HG02798 (cell line): ENCODE data around the gene H1-8.
"Not testable (repeated sequence)": the region's sequence is repeated elsewhere in the genome, so short reads cannot be mapped to it uniquely, and the experiment has no call there.

Experiments
- ATAC-seq: cut with Tn5 transposase; IDR thresholded peaks from one replicate; pipeline ENCODE4 v1.9.1; 2021; ENCODE audit warnings: mild to moderate bottlenecking; ENCODE audit not compliant: unreplicated experiment, poor library complexity

Gene H1-8

DNA sequence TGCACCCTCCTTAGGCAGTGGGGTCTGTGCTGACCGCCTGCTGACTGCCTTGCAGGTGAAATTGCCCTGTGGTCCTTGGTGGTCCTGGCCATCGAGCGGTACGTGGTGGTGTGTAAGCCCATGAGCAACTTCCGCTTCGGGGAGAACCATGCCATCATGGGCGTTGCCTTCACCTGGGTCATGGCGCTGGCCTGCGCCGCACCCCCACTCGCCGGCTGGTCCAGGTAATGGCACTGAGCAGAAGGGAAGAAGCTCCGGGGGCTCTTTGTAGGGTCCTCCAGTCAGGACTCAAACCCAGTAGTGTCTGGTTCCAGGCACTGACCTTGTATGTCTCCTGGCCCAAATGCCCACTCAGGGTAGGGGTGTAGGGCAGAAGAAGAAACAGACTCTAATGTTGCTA, 12.2 kb upstream of the H1-8 start:
- ATAC-seq: no peak

DNA sequence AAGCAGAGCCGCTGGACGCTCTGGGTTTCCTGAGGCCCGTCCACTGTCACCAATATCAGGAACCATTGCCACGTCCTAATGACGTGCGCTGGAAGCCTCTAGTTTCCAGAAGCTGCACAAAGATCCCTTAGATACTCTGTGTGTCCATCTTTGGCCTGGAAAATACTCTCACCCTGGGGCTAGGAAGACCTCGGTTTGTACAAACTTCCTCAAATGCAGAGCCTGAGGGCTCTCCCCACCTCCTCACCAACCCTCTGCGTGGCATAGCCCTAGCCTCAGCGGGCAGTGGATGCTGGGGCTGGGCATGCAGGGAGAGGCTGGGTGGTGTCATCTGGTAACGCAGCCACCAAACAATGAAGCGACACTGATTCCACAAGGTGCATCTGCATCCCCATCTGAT, 11.3 kb upstream of the H1-8 start:
- no peak for ATAC-seq

DNA sequence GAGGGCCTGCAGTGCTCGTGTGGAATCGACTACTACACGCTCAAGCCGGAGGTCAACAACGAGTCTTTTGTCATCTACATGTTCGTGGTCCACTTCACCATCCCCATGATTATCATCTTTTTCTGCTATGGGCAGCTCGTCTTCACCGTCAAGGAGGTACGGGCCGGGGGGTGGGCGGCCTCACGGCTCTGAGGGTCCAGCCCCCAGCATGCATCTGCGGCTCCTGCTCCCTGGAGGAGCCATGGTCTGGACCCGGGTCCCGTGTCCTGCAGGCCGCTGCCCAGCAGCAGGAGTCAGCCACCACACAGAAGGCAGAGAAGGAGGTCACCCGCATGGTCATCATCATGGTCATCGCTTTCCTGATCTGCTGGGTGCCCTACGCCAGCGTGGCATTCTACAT, 10.7 kb upstream of the H1-8 start:
- ATAC-seq: no peak

DNA sequence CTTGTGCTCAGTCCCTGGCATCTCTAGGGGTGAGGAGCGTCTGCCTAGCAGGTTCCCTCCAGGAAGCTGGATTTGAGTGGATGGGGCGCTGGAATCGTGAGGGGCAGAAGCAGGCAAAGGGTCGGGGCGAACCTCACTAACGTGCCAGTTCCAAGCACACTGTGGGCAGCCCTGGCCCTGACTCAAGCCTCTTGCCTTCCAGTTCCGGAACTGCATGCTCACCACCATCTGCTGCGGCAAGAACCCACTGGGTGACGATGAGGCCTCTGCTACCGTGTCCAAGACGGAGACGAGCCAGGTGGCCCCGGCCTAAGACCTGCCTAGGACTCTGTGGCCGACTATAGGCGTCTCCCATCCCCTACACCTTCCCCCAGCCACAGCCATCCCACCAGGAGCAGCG, 9.6 kb upstream of the H1-8 start:
- no peak for ATAC-seq

GRCh38 chr3:129534428-129535027, 8.4 kb upstream of the H1-8 start:
- ATAC-seq: no peak

DNA sequence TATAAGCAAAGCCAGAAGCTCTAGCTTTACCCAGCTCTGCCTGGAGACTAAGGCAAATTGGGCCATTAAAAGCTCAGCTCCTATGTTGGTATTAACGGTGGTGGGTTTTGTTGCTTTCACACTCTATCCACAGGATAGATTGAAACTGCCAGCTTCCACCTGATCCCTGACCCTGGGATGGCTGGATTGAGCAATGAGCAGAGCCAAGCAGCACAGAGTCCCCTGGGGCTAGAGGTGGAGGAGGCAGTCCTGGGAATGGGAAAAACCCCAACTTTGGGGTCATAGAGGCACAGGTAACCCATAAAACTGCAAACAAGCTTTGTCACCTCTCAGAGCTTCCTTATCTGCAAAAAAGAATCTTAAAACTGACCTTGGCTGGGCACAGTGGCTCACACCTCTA, 7.9 kb upstream of the H1-8 start:
- ATAC-seq: no peak

DNA sequence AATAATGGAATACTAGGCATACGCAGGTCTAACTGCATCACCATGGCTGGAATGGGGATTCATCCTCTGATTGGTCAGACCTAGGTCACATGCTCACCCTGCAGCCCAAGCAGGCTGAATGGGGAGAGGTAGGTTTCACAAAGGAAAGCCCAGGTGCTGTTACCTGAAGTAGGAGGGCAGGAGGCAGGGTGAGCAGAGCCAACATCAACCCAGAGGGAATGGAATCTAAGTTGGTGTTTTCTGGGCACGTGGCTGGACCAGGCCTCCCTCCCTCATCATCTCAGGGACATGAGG, 6.7 kb upstream of the H1-8 start:
- ATAC-seq: no peak

DNA sequence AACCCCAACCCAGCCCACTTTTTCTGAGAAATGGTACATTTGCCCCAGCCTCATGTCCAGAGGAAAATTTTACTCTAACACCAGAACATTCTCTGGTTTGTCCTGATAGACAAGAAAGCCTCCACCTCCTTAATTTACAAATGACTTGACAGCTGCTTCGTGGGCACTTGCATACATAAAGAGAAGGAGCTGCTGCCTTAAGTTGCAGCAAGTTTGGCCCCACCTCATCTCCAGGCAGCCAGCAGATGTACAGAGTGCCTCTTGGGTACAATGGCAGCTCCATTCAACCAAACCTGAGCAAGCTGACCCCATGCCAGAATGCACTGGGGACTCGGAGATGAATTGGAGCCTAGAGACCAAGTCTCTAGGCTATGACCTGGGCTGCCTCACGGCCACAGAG, 6.2 kb upstream of the H1-8 start:
- ATAC-seq: no peak

- no peak for ATAC-seq
Measured at GRCh38 chr3:129539206-129539605, 3.8 kb upstream of the H1-8 start.

GRCh38 chr3:129540776-129541516, 2.0 kb upstream of the H1-8 start:
- ATAC-seq: no peak

DNA sequence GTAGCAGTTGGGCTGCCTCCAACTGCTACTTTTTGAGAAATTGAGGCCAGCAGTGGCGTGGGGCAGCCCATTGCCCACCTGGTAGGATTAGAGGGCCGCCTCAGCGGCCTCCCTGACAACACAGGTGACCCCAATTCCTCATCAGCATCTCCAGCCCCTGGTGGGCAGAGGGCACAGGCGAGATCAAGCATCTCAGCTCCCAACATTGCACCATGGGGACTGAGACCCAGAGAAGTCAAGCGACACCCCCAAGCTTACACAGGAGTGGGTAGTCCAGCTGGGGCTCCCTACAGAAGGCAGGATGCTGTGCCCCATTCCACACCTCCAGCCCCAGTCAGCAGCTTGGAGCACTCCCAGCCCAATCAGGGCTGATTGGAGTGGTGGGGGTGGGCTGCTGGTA, 228 bp upstream of the H1-8 start:
- no peak for ATAC-seq

DNA sequence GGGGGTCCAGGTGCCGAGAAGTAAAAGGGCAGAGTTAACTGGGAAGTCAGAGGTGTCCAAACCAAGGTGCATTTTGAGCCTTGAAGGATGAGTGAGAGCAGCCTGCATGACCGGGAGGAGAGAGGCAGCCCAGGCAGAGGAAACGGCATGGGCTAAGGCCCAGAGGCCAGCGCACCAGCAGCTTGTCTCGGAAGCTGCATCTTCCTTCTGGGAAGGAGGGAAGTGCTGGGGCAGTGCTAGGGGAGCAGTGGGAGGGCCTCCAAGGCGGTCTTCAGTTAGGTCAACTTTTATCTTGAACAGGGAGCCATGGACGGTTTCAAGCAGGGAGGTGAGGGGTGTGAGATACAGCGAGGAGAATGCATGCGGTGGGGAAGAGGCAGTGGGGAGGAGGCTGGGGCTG, 1.0 kb downstream of the H1-8 start:
- ATAC-seq: no peak

- ATAC-seq: not testable (repeated sequence)
Measured at GRCh38 chr3:129545951-129546350, 3.0 kb downstream of the H1-8 start.

- no peak for ATAC-seq
Measured at GRCh38 chr3:129547241-129547640, 4.3 kb downstream of the H1-8 start.

DNA sequence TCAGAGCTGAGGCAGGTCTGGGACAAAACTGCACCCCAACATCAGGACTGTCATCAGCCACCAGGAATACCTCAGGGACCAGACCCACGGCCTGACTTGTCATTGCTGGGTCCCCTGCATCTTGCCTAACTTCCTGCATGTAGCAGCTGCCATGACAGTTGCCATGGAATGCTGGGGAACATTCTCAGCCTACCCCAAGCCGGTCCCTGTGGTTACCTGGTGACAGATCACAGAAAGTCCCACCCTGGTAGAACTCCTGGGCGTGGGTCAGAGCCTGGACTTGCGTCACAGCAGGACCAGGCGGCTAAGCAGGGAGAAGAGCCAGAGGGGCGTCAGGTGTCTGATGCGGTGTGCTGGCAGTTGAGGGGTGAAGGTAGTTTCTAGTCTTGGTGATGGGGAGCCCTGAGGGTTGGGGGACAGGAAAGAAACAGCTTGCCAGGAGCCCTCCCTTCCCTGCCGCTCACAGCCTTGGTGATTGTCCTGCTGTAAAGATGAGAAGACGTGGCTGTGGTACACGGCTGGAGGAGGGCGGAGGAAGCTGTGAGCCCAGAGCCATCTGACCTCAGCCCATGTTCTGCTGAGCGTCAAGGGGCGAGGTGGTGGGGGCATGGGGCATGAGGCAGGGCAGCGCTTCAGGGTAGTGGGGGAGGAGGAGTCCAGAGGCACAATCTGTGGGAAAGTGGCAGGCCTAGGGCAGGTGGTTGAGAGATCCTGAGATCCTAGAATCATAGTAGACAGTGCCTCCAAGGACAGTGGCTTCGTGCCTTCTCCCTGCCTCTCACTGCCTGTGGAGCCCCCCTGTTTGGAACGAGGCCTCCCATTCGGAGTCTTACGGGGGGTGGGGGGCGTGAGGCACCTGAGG, 5.4 kb downstream of the H1-8 start:
- ATAC-seq: no peak

- no peak for ATAC-seq
Measured at GRCh38 chr3:129549006-129549800, 6.2 kb downstream of the H1-8 start.

DNA sequence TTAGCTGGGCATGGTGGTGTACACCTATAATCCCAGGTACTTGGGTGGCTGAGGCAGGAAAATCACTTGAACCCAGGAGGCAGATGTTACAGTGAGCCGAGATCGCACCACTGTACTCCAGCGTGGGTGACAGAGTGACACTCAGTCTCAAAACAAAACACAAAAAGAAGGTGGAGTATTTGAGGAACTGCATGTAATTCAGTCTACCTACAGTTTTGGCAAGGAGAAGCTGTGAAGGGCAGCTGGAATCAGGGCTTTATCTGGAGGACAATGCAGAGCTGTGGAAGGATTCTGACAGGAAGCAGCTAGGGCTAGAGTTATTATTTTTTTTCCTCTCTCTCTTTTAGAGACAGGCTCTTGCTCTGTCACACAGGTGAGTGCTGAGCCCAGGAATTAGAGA, 6.8 kb downstream of the H1-8 start:
- no peak for ATAC-seq

- no peak for ATAC-seq
Measured at GRCh38 chr3:129552287-129553050, 9.5 kb downstream of the H1-8 start.

DNA sequence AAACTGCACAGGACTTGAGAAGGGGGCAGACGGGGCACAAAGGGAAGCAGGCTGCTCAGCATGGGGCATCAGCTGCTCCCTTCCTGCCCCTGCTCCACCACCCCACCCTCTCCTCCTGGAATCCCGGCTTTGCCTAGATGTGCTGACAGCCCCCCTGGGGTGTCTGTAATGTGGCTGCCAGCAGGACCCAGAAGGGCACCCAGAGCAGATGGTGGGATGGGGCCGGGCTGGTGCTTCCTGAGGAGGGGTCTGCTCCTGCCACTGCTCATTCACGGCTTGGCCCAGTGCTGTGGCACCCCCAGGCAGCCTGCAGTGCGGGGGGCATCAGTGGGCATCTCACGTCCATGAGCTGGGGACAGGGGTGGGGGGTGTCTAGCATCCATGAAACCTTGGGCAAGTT, 10.2 kb downstream of the H1-8 start:
- ATAC-seq: no peak

GRCh38 chr3:129553719-129554118, 10.7 kb downstream of the H1-8 start:
- no peak for ATAC-seq
